Measurements from ENCODE around the gene PSMB11.

Gene PSMB11, protein sequence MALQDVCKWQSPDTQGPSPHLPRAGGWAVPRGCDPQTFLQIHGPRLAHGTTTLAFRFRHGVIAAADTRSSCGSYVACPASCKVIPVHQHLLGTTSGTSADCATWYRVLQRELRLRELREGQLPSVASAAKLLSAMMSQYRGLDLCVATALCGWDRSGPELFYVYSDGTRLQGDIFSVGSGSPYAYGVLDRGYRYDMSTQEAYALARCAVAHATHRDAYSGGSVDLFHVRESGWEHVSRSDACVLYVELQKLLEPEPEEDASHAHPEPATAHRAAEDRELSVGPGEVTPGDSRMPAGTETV

GRCh38 chr14:23042162-23042965 is at the start of gene PSMB11:
PSMB11 (plus strand) TSS chr14:23042212; CDS start chr14:23042226, 14 bp downstream.
- Histone ChIP-seq H3K27ac (no peak within 1 kb of the TSS), H3K4me1 (ENCODE audit: low read depth, poor library complexity, severe bottlenecking) (no peaks in the 10 kb centered on the region), H3K27me3 (ENCODE audit: insufficient read depth, low read depth) (no peaks in the 10 kb centered on the region), H3K79me2 (ENCODE audit: insufficient read depth, low read depth) (no peaks in the 10 kb centered on the region), H3K4me2 (no peak within 1 kb of the TSS), H4K20me1 (ENCODE audit: insufficient read depth) (no peaks in the 10 kb centered on the region), H3K9ac (no peak within 1 kb of the TSS), H3K36me3 (ENCODE audit: insufficient read depth) (no peaks in the 10 kb centered on the region), H2AFZ (ENCODE audit: low read depth) (no peak within 1 kb of the TSS), H3K4me3 (IDR thresholded peaks at IDR 0.05; ENCODE audit: insufficient read depth, low read depth, low read length) (no peak within 1 kb of the TSS)
- no peak for TF ChIP-seq CTCF (conservative IDR thresholded peaks at IDR 0.05; ENCODE audit: low read depth, low read length)

DNA sequence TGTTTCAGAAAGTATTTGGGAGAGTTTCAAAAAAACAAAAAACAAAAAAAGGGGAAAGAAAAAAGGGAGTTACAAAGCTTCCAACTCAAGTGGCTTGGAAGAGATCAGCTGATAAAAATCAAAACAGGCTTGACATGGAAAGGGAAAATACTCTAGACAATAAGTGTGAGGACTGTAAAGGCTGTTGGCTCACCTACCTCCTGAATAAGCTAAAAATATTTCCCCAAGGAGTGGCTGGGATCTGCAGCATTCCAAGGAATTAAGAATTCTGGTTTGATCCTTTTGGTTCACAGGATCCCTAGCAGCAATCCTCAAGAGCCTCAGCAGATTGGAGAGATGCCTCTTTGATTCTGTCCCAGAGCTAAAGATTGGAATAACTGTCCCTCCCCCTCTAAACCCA is 48.5 kb upstream of the PSMB11 start:
- H3K27me3 ChIP-seq (ENCODE audit: insufficient read depth, low read depth) = no peaks in the 10 kb centered on the region
- TF ChIP-seq CTCF (conservative IDR thresholded peaks at IDR 0.05; ENCODE audit: low read depth, low read length) = no peak
- H3K27ac ChIP-seq = no peak overlapping the region
- H3K9ac ChIP-seq = no peak overlapping the region
- H4K20me1 ChIP-seq (ENCODE audit: insufficient read depth) = no peaks in the 10 kb centered on the region
- H3K4me3 ChIP-seq (IDR thresholded peaks at IDR 0.05; ENCODE audit: insufficient read depth, low read depth, low read length) = no peak overlapping the region
- peaks cover 6% of the 10 kb centered on the region for H3K4me1 ChIP-seq (ENCODE audit: low read depth, poor library complexity, severe bottlenecking)
- H3K4me2 ChIP-seq = no peak overlapping the region
- no peak overlapping the region for H2AFZ ChIP-seq (ENCODE audit: low read depth)
- no peaks in the 10 kb centered on the region for H3K36me3 ChIP-seq (ENCODE audit: insufficient read depth)
- H3K79me2 ChIP-seq (ENCODE audit: insufficient read depth, low read depth) = no peaks in the 10 kb centered on the region

DNA sequence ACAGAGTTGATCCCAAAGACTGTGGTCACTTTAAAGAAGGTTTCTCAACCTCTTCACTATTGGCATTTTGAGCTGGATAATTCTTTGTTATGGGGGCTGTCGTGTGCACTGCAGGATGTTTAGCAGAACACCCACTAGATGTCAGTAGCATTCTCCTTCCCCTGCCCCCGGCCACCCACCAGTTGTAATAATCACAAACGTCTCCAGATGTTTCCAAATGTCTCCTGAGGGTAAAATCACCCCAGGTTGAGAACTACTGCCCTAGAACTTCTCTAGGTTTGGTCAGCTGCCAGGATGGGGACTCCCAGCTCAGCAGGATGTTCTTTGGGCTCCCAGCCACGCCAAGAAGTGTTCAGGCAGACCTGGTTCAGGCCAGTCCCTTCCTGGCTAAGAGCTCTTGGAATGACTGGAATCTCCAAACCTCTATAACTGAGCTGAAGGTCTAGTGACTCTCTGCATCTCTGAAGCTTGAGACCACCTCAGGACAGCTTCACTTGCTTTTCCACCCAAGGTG is 47.2 kb upstream of the PSMB11 start:
- Histone ChIP-seq H3K4me1 (ENCODE audit: low read depth, poor library complexity, severe bottlenecking) (peaks cover 6% of the 10 kb centered on the region), H3K36me3 (ENCODE audit: insufficient read depth) (no peaks in the 10 kb centered on the region), H3K79me2 (ENCODE audit: insufficient read depth, low read depth) (no peaks in the 10 kb centered on the region), H4K20me1 (ENCODE audit: insufficient read depth) (no peaks in the 10 kb centered on the region), H3K9ac (no peak overlapping the region), H3K4me3 (IDR thresholded peaks at IDR 0.05; ENCODE audit: insufficient read depth, low read depth, low read length) (no peak overlapping the region), H3K27ac (no peak overlapping the region), H3K4me2 (no peak overlapping the region), H3K27me3 (ENCODE audit: insufficient read depth, low read depth) (no peaks in the 10 kb centered on the region), H2AFZ (ENCODE audit: low read depth) (0 out of 2 replicates have a peak overlapping the region, but pooled peaks have one; percentile 41)
- TF ChIP-seq CTCF (conservative IDR thresholded peaks at IDR 0.05; ENCODE audit: low read depth, low read length) = 0 out of 2 replicates have a peak, but pooled peaks have one; percentile 42

GRCh38 chr14:22995889-22996625 is 46.0 kb upstream of the PSMB11 start:
- TF ChIP-seq CTCF (conservative IDR thresholded peaks at IDR 0.05; ENCODE audit: low read depth, low read length) = no peak
- H2AFZ ChIP-seq (ENCODE audit: low read depth) = no peak overlapping the region
- H4K20me1 ChIP-seq (ENCODE audit: insufficient read depth) = no peaks in the 10 kb centered on the region
- peaks cover 6% of the 10 kb centered on the region for H3K4me1 ChIP-seq (ENCODE audit: low read depth, poor library complexity, severe bottlenecking)
- H3K36me3 ChIP-seq (ENCODE audit: insufficient read depth) = no peaks in the 10 kb centered on the region
- no peak overlapping the region for H3K4me2 ChIP-seq
- no peak overlapping the region for H3K4me3 ChIP-seq (IDR thresholded peaks at IDR 0.05; ENCODE audit: insufficient read depth, low read depth, low read length)
- H3K27me3 ChIP-seq (ENCODE audit: insufficient read depth, low read depth) = no peaks in the 10 kb centered on the region
- no peaks in the 10 kb centered on the region for H3K79me2 ChIP-seq (ENCODE audit: insufficient read depth, low read depth)
- no peak overlapping the region for H3K27ac ChIP-seq
- H3K9ac ChIP-seq = no peak overlapping the region
